Ecto neural progenitor cell (in vitro differentiated cells): ENCODE measurements around the gene PDE11A.
A peak's percentile ranks its signal among the peaks of the same experiment; 100 is the strongest.

ENCODE experiments used
- DNase-seq: peaks from one replicate; pipeline ENCODE4 v3.0.0-alpha.2; 2018; ENCODE audit warnings: low spot score

Gene PDE11A

GRCh38 chr2:177921726-177922125, 150.9 kb downstream of the PDE11A start:
- DNase-seq, result no peak

GRCh38 chr2:177917169-177917568, 155.4 kb downstream of the PDE11A start:
- DNase-seq, result no peak

GRCh38 chr2:177916342-177916741, 156.2 kb downstream of the PDE11A start:
- no peak for DNase-seq

GRCh38 chr2:177914247-177914646, 158.3 kb downstream of the PDE11A start:
- no peak for DNase-seq

GRCh38 chr2:177909962-177910361, 162.6 kb downstream of the PDE11A start:
- no peak for DNase-seq

GRCh38 chr2:177908824-177909223, 163.8 kb downstream of the PDE11A start:
- no peak for DNase-seq

- DNase-seq, result no peak
Observed at GRCh38 chr2:177908182-177908581, 164.4 kb downstream of the PDE11A start.

GRCh38 chr2:177906041-177906718, 166.4 kb downstream of the PDE11A start:
- DNase-seq, result peak; percentile 86

GRCh38 chr2:177905640-177906039, 166.9 kb downstream of the PDE11A start:
- DNase-seq, result no peak

GRCh38 chr2:177902395-177903163, 170.0 kb downstream of the PDE11A start:
- no peak for DNase-seq

- DNase-seq, result no peak
Observed at GRCh38 chr2:177900082-177900481, 172.5 kb downstream of the PDE11A start.

GRCh38 chr2:177897278-177897677, 175.3 kb downstream of the PDE11A start:
- no peak for DNase-seq

GRCh38 chr2:177896587-177896986, 176.0 kb downstream of the PDE11A start:
- DNase-seq, result no peak

GRCh38 chr2:177894546-177894945, 178.0 kb downstream of the PDE11A start:
- no peak for DNase-seq

GRCh38 chr2:177893880-177894279, 178.7 kb downstream of the PDE11A start:
- no peak for DNase-seq

GRCh38 chr2:177891533-177891932, 181.0 kb downstream of the PDE11A start:
- no peak for DNase-seq

- DNase-seq, result no peak
Observed at GRCh38 chr2:177889818-177890460, 182.6 kb downstream of the PDE11A start.

GRCh38 chr2:177888581-177888980, 184.0 kb downstream of the PDE11A start:
- no peak for DNase-seq

GRCh38 chr2:177887722-177888121, 184.9 kb downstream of the PDE11A start:
- DNase-seq, result no peak

- no peak for DNase-seq
Observed at GRCh38 chr2:177886824-177887223, 185.8 kb downstream of the PDE11A start.

- DNase-seq, result no peak
Observed at GRCh38 chr2:177885828-177886466, 186.6 kb downstream of the PDE11A start.

GRCh38 chr2:177883177-177883576, 189.4 kb downstream of the PDE11A start:
- no peak for DNase-seq

GRCh38 chr2:177882501-177882900, 190.1 kb downstream of the PDE11A start:
- no peak for DNase-seq
